ENCODE data around the gene RNF187. TPM values are rescaled to one million over a fixed set of nuclear protein-coding genes. Genes with fewer than 3 reads are reported as not detected.

RNF187 gene
- total RNA-seq, 2 experiments from 2014 or later: 40.7 to 45.1 TPM

GRCh38 chr1:228445843-228446650 is 41.1 kb upstream of the RNF187 start:
- H3K27me3 ChIP-seq (ENCODE audit: control insufficient read depth in 1 of 2, insufficient read depth in 2 of 2, low read length in 2 of 2): peaks cover 18 to 37% of the 10 kb centered on the region in 2 experiments
- intact Hi-C loops (cut with DNase I, micrococcal nuclease): no loop called here
- POLR2A ChIA-PET: interaction anchor here (0.5 to 1.5 kb wide), 5 partner anchors 12 to 382 kb away, joined by 3 to 9 read pairs (median 3); partner anchors contain the start of genes RNF187 and TRIM11

DNA sequence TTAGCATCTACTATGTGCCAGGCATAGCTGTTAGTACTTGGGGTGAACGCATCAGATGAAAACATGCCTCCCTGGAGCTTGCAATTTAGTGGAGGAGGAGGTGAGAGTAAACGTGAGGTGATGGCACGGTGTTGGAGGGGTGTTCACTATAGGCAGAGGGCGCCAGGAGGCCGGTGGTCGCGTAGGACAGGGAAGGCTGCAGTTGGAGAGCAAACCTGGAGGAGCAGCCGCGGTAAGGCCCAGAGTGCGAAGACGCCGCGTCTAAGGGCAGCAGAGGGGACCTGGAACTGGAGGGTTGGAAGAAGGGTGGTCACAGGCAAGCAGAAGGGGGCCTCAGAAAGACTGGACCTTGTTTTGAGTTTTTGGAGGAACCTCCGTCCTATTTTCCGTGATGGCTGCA is 40.3 kb upstream of the RNF187 start:
- no peak for DNase-seq
- Histone ChIP-seq H3K4me1 (ENCODE audit: insufficient read depth, low read length) (peaks cover 15% of the 10 kb centered on the region), H3K9me3 (ENCODE audit: control insufficient read depth in 1 of 2, insufficient read depth in 1 of 2, low read length in 2 of 2) (peaks cover 0 to 4% of the 10 kb centered on the region in 2 experiments), H3K27ac (ENCODE audit: low read depth in 1 of 2, low read length in 2 of 2) (no peak overlapping the region), H3K27me3 (ENCODE audit: control insufficient read depth in 1 of 2, insufficient read depth in 2 of 2, low read length in 2 of 2) (peaks cover 18 to 37% of the 10 kb centered on the region in 2 experiments), H3K4me3 (ENCODE audit: low read length) (no peak overlapping the region), H3K36me3 (ENCODE audit: insufficient read depth, low read length) (no peaks in the 10 kb centered on the region)
- no peaks in the 10 kb centered on the region for H3K36me3 Mint-ChIP-seq (ENCODE audit: low read depth)
- ChIA-PET CTCF (no interaction called here), POLR2A (interaction anchor here (0.6 to 1.4 kb wide), 2 partner anchors 11 to 383 kb away, joined by 3 to 9 read pairs; a partner anchor contains a TSS)
- intact Hi-C loops (cut with DNase I, micrococcal nuclease): no loop called here
- H3K9me3 Mint-ChIP-seq: no peaks in the 10 kb centered on the region
- TF ChIP-seq, protein P1, sequence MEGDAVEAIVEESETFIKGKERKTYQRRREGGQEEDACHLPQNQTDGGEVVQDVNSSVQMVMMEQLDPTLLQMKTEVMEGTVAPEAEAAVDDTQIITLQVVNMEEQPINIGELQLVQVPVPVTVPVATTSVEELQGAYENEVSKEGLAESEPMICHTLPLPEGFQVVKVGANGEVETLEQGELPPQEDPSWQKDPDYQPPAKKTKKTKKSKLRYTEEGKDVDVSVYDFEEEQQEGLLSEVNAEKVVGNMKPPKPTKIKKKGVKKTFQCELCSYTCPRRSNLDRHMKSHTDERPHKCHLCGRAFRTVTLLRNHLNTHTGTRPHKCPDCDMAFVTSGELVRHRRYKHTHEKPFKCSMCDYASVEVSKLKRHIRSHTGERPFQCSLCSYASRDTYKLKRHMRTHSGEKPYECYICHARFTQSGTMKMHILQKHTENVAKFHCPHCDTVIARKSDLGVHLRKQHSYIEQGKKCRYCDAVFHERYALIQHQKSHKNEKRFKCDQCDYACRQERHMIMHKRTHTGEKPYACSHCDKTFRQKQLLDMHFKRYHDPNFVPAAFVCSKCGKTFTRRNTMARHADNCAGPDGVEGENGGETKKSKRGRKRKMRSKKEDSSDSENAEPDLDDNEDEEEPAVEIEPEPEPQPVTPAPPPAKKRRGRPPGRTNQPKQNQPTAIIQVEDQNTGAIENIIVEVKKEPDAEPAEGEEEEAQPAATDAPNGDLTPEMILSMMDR (IDR thresholded peaks at IDR 0.05): no peak
- H3K27me3 Mint-ChIP-seq: peaks cover 68% of the 10 kb centered on the region
- H3K27ac Mint-ChIP-seq: no peak overlapping the region
- no peak for ATAC-seq (ENCODE audit: poor library complexity)
- peaks cover 9% of the 10 kb centered on the region for H3K4me1 Mint-ChIP-seq (ENCODE audit: low read depth)
- peak overlapping the region; percentile 56 for H3K4me3 Mint-ChIP-seq

More at GRCh38 chr1:228445843-228446650, 41.1 kb upstream of the RNF187 start:
- H3K4me3 Mint-ChIP-seq: peak overlapping the region; percentile 76
- no peak overlapping the region for H3K27ac ChIP-seq (ENCODE audit: low read depth in 1 of 2, low read length in 2 of 2)
- H3K4me1 Mint-ChIP-seq (ENCODE audit: low read depth): peaks cover 9% of the 10 kb centered on the region
- DNase-seq: peak in 8 of 14 experiments; percentile 5 to 69 (median 22)
- peaks cover 76% of the 10 kb centered on the region for H3K27me3 Mint-ChIP-seq
- H3K9me3 Mint-ChIP-seq: no peaks in the 10 kb centered on the region
- TF ChIP-seq, protein P1 (IDR thresholded peaks at IDR 0.05): no peak
- peak; percentile 78 for ATAC-seq (ENCODE audit: poor library complexity)
- H3K27ac Mint-ChIP-seq: no peak overlapping the region
- H3K4me1 ChIP-seq (ENCODE audit: insufficient read depth, low read length): peaks cover 15% of the 10 kb centered on the region
- H3K36me3 ChIP-seq (ENCODE audit: insufficient read depth, low read length): no peaks in the 10 kb centered on the region
- peak overlapping the region; percentile 53 for H3K4me3 ChIP-seq (ENCODE audit: low read length)
- no peaks in the 10 kb centered on the region for H3K36me3 Mint-ChIP-seq (ENCODE audit: low read depth)
- CTCF ChIA-PET: no interaction called here
- peaks cover 0 to 4% of the 10 kb centered on the region in 2 experiments for H3K9me3 ChIP-seq (ENCODE audit: control insufficient read depth in 1 of 2, insufficient read depth in 1 of 2, low read length in 2 of 2)

GRCh38 chr1:228448372-228448771 is 38.8 kb upstream of the RNF187 start:
- no peak overlapping the region for H3K4me3 Mint-ChIP-seq
- peaks cover 13% of the 10 kb centered on the region for H3K4me1 Mint-ChIP-seq (ENCODE audit: low read depth)
- intact Hi-C loops (cut with DNase I, micrococcal nuclease): no loop called here
- no peak overlapping the region for H3K4me3 ChIP-seq (ENCODE audit: low read length)
- ATAC-seq (ENCODE audit: poor library complexity) (no peak), DNase-seq (no peak)
- peaks cover 17 to 24% of the 10 kb centered on the region in 2 experiments for H3K27me3 ChIP-seq (ENCODE audit: control insufficient read depth in 1 of 2, insufficient read depth in 2 of 2, low read length in 2 of 2)
- H3K27ac ChIP-seq (ENCODE audit: low read depth in 1 of 2, low read length in 2 of 2): no peak overlapping the region
- CTCF ChIA-PET: no interaction called here
- peaks cover 15% of the 10 kb centered on the region for H3K4me1 ChIP-seq (ENCODE audit: insufficient read depth, low read length)
- POLR2A ChIA-PET: interaction anchor here (1.1 kb wide), 1 partner anchor 40 kb away, joined by 3 read pairs; no protein-coding TSS in a partner anchor
- TF ChIP-seq, protein P1 (IDR thresholded peaks at IDR 0.05): no peak
- peaks cover 0 to 4% of the 10 kb centered on the region in 2 experiments for H3K9me3 ChIP-seq (ENCODE audit: control insufficient read depth in 1 of 2, insufficient read depth in 1 of 2, low read length in 2 of 2)
- no peaks in the 10 kb centered on the region for H3K9me3 Mint-ChIP-seq
- H3K36me3 Mint-ChIP-seq (ENCODE audit: low read depth): no peaks in the 10 kb centered on the region
- no peak overlapping the region for H3K27ac Mint-ChIP-seq
- peaks cover 53% of the 10 kb centered on the region for H3K27me3 Mint-ChIP-seq
- no peaks in the 10 kb centered on the region for H3K36me3 ChIP-seq (ENCODE audit: insufficient read depth, low read length)
